Measurements from ENCODE around the gene ARHGAP1.
A peak's percentile ranks its signal among the peaks of the same experiment; 100 is the strongest.

The ARHGAP1 gene

GRCh38 chr11:46662366-46662765, 38.1 kb downstream of the ARHGAP1 start:
- no peak for DNase-seq (ENCODE audit: extremely low read depth, low read depth)
- TF ChIP-seq, protein P1, sequence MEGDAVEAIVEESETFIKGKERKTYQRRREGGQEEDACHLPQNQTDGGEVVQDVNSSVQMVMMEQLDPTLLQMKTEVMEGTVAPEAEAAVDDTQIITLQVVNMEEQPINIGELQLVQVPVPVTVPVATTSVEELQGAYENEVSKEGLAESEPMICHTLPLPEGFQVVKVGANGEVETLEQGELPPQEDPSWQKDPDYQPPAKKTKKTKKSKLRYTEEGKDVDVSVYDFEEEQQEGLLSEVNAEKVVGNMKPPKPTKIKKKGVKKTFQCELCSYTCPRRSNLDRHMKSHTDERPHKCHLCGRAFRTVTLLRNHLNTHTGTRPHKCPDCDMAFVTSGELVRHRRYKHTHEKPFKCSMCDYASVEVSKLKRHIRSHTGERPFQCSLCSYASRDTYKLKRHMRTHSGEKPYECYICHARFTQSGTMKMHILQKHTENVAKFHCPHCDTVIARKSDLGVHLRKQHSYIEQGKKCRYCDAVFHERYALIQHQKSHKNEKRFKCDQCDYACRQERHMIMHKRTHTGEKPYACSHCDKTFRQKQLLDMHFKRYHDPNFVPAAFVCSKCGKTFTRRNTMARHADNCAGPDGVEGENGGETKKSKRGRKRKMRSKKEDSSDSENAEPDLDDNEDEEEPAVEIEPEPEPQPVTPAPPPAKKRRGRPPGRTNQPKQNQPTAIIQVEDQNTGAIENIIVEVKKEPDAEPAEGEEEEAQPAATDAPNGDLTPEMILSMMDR (IDR thresholded peaks at IDR 0.05; ENCODE audit: low read depth, low read length, missing control alignments): no peak
- H3K4me3 ChIP-seq (replicated peaks; ENCODE audit: low read depth, low read length): no peak overlapping the region

GRCh38 chr11:46661836-46662235, 38.6 kb downstream of the ARHGAP1 start:
- no peak for DNase-seq (ENCODE audit: extremely low read depth, low read depth)

DNA sequence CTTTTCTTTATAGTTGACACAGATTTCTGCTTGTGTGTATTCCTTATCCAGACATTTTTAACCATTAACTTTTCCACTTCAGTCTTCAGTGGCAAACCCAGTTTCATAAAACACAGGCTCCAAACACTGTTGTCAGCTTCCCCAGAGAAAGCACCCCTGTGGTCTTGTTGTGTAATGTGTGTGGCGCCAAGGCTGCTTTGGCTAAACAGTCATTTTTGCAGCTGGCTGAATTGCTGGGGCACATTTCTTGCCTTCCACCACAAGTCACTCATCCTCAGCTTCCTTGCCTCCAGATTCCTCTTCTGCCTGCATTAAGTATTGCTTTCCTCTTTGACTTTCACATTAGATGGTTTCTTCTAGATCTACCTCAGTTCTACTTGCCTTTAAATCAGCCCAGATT, 40.5 kb downstream of the ARHGAP1 start:
- DNase-seq (ENCODE audit: extremely low read depth, low read depth): no peak
- TF ChIP-seq, protein P1 (IDR thresholded peaks at IDR 0.05; ENCODE audit: low read depth, low read length, missing control alignments): no peak
- no peak overlapping the region for H3K4me3 ChIP-seq (replicated peaks; ENCODE audit: low read depth, low read length)

More at GRCh38 chr11:46661836-46662235, 38.6 kb downstream of the ARHGAP1 start:
- H3K4me3 ChIP-seq (replicated peaks; ENCODE audit: low read depth, low read length): no peak overlapping the region
- TF ChIP-seq, protein P1 (IDR thresholded peaks at IDR 0.05; ENCODE audit: low read depth, low read length, missing control alignments): no peak

GRCh38 chr11:46658259-46658658, 42.2 kb downstream of the ARHGAP1 start:
- H3K4me3 ChIP-seq (replicated peaks; ENCODE audit: low read depth, low read length): no peak overlapping the region
- DNase-seq (ENCODE audit: extremely low read depth, low read depth): no peak
- TF ChIP-seq, protein P1 (IDR thresholded peaks at IDR 0.05; ENCODE audit: low read depth, low read length, missing control alignments): no peak

DNA sequence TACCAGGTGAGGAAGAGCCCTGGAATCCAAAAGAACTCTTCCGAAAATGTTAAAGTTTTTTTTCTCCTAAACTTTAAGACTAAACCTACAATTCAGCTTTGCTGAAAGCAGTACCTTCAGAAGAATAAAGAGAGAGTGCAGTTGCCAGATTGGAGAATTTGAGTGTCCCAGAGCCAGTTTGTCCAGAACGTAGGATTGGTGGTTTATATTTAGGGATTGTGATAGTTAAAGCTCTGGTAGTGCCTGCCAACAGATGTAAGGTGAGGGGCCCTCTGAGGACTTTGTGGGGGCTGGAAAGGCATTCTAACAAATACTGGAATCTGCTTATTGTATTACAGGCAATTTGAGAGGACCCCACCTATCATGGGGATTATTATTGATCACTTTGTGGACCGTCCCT, 43.2 kb downstream of the ARHGAP1 start:
- no peak overlapping the region for H3K4me3 ChIP-seq (replicated peaks; ENCODE audit: low read depth, low read length)
- no peak for DNase-seq (ENCODE audit: extremely low read depth, low read depth)
- TF ChIP-seq, protein P1 (IDR thresholded peaks at IDR 0.05; ENCODE audit: low read depth, low read length, missing control alignments): no peak

DNA sequence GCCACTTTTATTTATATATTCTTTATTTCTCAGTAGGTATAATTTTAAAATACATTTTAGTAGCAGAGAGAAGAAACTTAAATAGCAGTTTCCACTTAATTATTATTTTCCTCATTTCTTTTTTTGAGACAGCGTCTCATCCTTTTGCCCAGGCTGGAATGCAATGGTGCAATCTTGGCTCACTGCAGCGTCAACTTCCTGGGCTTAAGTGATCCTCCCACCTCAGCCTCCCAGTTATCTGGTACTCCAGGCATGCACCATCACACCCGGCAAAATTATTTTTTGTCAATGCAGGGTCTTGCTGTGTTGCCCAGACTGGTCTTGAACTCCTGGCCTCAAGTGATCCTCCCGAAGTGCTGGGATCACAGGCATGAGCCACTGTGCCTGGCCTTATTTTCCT, 44.8 kb downstream of the ARHGAP1 start:
- no peak overlapping the region for H3K4me3 ChIP-seq (replicated peaks; ENCODE audit: low read depth, low read length)
- no peak for DNase-seq (ENCODE audit: extremely low read depth, low read depth)
- TF ChIP-seq, protein P1 (IDR thresholded peaks at IDR 0.05; ENCODE audit: low read depth, low read length, missing control alignments): no peak

DNA sequence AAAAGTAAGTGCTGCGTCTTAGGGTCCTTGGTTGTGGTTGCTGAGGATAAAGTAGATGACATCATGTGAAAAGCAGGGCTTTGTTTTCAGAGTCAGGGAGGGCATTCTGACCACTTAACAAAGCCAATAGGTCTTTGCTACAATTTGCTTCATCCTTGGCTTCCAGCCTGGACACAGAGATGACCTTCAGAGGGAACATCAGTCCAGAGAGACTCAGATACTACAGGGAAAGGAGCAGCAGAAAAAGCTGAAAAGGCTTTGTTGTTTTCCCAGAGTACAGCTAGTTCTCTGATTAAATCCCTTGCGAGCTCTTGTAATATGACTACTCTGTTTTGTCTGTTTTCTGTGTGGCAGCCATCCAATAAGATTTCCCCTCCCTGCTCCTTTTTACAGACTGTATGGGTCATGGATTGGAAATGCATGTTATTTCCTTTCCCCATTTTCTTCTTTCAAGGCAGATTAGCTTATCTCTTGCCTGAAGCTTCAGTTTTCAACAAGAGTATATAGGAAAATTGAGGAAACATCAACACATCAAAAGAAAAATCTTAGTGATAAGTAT, 51.2 kb downstream of the ARHGAP1 start:
- DNase-seq (ENCODE audit: extremely low read depth, low read depth): peak; percentile 77
- TF ChIP-seq, protein P1 (IDR thresholded peaks at IDR 0.05; ENCODE audit: low read depth, low read length, missing control alignments): no peak
- H3K4me3 ChIP-seq (replicated peaks; ENCODE audit: low read depth, low read length): no peak overlapping the region

Data from HFF-Myc (cell line).